ENCODE results near the gene KLF16. TPM values are rescaled to one million over a fixed set of nuclear protein-coding genes. Genes with fewer than 3 reads are reported as not detected.

Gene KLF16
- total RNA-seq, 1 experiment from 2014 or later, result 32.3 TPM

GRCh38 chr19:1857648-1858326 lies 5.6 kb downstream of the KLF16 start:
- Mint-ChIP-seq H3K9me3 (ENCODE audit: low read depth, unreplicated experiment) (no peaks in the 10 kb centered on the region), H3K4me1 (ENCODE audit: low read depth, unreplicated experiment) (no peaks in the 10 kb centered on the region), H3K27me3 (ENCODE audit: unreplicated experiment) (no peaks in the 10 kb centered on the region), H3K36me3 (ENCODE audit: insufficient read depth, unreplicated experiment) (peaks cover 32% of the 10 kb centered on the region), H3K27ac (ENCODE audit: unreplicated experiment) (no peak overlapping the region), H3K4me3 (ENCODE audit: low read depth, unreplicated experiment) (no peak overlapping the region)
- BruUV-seq (replicated peaks), result no TSS peak
- intact Hi-C loops (cut with micrococcal nuclease; ENCODE audit: unreplicated experiment), result no loop called here
- no peak for DNase-seq
- CTCF ChIA-PET, result interaction anchor here (0.7 kb wide), 1 partner anchor 539 kb away, joined by 6 read pairs; no protein-coding TSS in a partner anchor
- no peak for TF ChIP-seq CTCF (IDR thresholded peaks at IDR 0.05; ENCODE audit: unreplicated experiment)

GRCh38 chr19:1856698-1857603 lies 6.4 kb downstream of the KLF16 start:
- H3K36me3 Mint-ChIP-seq (ENCODE audit: insufficient read depth, unreplicated experiment), result peaks cover 24% of the 10 kb centered on the region
- no peak overlapping the region for H3K4me3 Mint-ChIP-seq (ENCODE audit: low read depth, unreplicated experiment)
- no peaks in the 10 kb centered on the region for H3K4me1 Mint-ChIP-seq (ENCODE audit: low read depth, unreplicated experiment)
- TF ChIP-seq CTCF (IDR thresholded peaks at IDR 0.05; ENCODE audit: unreplicated experiment), result no peak
- BruUV-seq (replicated peaks), result no TSS peak
- no peaks in the 10 kb centered on the region for H3K9me3 Mint-ChIP-seq (ENCODE audit: low read depth, unreplicated experiment)
- peak; percentile 88 for DNase-seq
- no peak overlapping the region for H3K27ac Mint-ChIP-seq (ENCODE audit: unreplicated experiment)
- CTCF ChIA-PET, result interaction anchor here (0.6 to 1.2 kb wide), 3 partner anchors 15 to 540 kb away, joined by 3 to 6 read pairs (median 4); no protein-coding TSS in a partner anchor
- intact Hi-C loops (cut with micrococcal nuclease; ENCODE audit: unreplicated experiment), result no loop called here
- no peaks in the 10 kb centered on the region for H3K27me3 Mint-ChIP-seq (ENCODE audit: unreplicated experiment)

GRCh38 chr19:1856345-1856697 lies 7.1 kb downstream of the KLF16 start:
- Mint-ChIP-seq H3K9me3 (ENCODE audit: low read depth, unreplicated experiment) (no peaks in the 10 kb centered on the region), H3K27me3 (ENCODE audit: unreplicated experiment) (no peaks in the 10 kb centered on the region), H3K27ac (ENCODE audit: unreplicated experiment) (no peak overlapping the region), H3K4me1 (ENCODE audit: low read depth, unreplicated experiment) (no peaks in the 10 kb centered on the region), H3K4me3 (ENCODE audit: low read depth, unreplicated experiment) (no peak overlapping the region), H3K36me3 (ENCODE audit: insufficient read depth, unreplicated experiment) (peaks cover 18% of the 10 kb centered on the region)
- intact Hi-C loops (cut with micrococcal nuclease; ENCODE audit: unreplicated experiment), result no loop called here
- no peak for DNase-seq
- no peak for TF ChIP-seq CTCF (IDR thresholded peaks at IDR 0.05; ENCODE audit: unreplicated experiment)
- CTCF ChIA-PET, result interaction anchor here (1.2 kb wide), 1 partner anchor 20 kb away, joined by 3 read pairs; no protein-coding TSS in a partner anchor
- BruUV-seq (replicated peaks), result no TSS peak

GRCh38 chr19:1855828-1856255 lies 7.5 kb downstream of the KLF16 start:
- no peaks in the 10 kb centered on the region for H3K4me1 Mint-ChIP-seq (ENCODE audit: low read depth, unreplicated experiment)
- H3K27ac Mint-ChIP-seq (ENCODE audit: unreplicated experiment), result no peak overlapping the region
- intact Hi-C loops (cut with micrococcal nuclease; ENCODE audit: unreplicated experiment), result no loop called here
- no peak overlapping the region for H3K4me3 Mint-ChIP-seq (ENCODE audit: low read depth, unreplicated experiment)
- peaks cover 18% of the 10 kb centered on the region for H3K36me3 Mint-ChIP-seq (ENCODE audit: insufficient read depth, unreplicated experiment)
- H3K27me3 Mint-ChIP-seq (ENCODE audit: unreplicated experiment), result no peaks in the 10 kb centered on the region
- CTCF ChIA-PET, result interaction anchor here (1.2 kb wide), 1 partner anchor 20 kb away, joined by 3 read pairs; no protein-coding TSS in a partner anchor
- no peak for TF ChIP-seq CTCF (IDR thresholded peaks at IDR 0.05; ENCODE audit: unreplicated experiment)
- H3K9me3 Mint-ChIP-seq (ENCODE audit: low read depth, unreplicated experiment), result no peaks in the 10 kb centered on the region
- BruUV-seq (replicated peaks), result no TSS peak
- no peak for DNase-seq
